ENCODE results near the gene SOX14. TPM values are rescaled to one million over a fixed set of nuclear protein-coding genes. Genes with fewer than 3 reads are reported as not detected.

Gene SOX14
- total RNA-seq, 4 donors from 2014 or later = not detected

DNA sequence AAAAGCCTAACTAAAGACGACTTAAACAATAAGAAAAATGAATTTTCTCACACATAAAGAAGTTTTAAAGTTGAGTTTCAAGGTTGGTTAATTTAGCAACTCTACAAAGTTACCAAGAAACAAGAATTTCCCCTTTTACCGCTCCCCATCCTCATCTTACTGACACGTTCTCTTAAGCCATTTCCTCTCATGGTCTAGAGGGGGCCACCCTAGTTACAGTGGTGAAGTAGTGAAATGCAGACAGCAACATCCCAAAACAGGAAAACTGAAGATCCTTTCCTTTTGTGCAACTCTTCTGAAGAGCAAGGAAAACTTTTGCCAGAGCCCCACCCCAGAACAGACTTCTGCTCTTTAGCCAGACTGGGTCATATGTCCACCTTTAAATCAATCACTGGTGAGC lies 17.3 kb upstream of the SOX14 start:
- no peaks in the 10 kb centered on the region for H3K27me3 ChIP-seq
- no peaks in the 10 kb centered on the region for H3K9me3 ChIP-seq
- no peaks in the 10 kb centered on the region for H3K36me3 ChIP-seq

DNA sequence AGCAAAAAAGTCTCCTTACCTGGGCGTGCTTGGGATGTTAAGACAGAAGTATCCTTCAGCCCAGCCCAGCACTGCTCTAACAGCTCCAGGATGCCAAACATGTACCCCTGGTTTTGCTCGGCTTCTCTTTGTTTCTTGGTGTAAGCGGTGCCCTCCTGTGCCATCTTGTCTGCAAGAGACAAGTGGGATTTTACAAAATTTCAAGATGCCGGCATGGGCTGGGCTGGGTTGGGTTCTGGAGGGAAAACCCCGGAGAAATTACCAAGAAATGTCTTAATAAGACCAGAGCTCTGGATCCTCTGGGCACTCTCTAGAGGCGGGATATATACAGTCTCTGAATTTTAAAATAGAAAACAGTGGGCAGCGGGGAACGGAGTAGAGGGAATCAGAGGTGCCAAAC lies 4.6 kb upstream of the SOX14 start:
- no peak overlapping the region for H3K4me3 ChIP-seq
- DNase-seq = no peak
- H3K27ac ChIP-seq = no peak overlapping the region
- H3K36me3 ChIP-seq = no peaks in the 10 kb centered on the region
- peaks cover 0 to 11% (median 0%) of the 10 kb centered on the region in 4 donors for H3K4me1 ChIP-seq
- peaks cover 0 to 19% of the 10 kb centered on the region in 2 donors for H3K27me3 ChIP-seq
- TF ChIP-seq, protein P1, sequence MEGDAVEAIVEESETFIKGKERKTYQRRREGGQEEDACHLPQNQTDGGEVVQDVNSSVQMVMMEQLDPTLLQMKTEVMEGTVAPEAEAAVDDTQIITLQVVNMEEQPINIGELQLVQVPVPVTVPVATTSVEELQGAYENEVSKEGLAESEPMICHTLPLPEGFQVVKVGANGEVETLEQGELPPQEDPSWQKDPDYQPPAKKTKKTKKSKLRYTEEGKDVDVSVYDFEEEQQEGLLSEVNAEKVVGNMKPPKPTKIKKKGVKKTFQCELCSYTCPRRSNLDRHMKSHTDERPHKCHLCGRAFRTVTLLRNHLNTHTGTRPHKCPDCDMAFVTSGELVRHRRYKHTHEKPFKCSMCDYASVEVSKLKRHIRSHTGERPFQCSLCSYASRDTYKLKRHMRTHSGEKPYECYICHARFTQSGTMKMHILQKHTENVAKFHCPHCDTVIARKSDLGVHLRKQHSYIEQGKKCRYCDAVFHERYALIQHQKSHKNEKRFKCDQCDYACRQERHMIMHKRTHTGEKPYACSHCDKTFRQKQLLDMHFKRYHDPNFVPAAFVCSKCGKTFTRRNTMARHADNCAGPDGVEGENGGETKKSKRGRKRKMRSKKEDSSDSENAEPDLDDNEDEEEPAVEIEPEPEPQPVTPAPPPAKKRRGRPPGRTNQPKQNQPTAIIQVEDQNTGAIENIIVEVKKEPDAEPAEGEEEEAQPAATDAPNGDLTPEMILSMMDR (IDR thresholded peaks at IDR 0.05) = no peak
- TF ChIP-seq POLR2A (IDR thresholded peaks at IDR 0.05) = no peak
- peaks cover 0 to 4% (median 0%) of the 10 kb centered on the region in 4 donors for H3K9me3 ChIP-seq

More for the DNA sequence above, 17.3 kb upstream of the SOX14 start:
- DNase-seq = no peak
- Histone ChIP-seq H3K27ac (no peak overlapping the region), H3K4me1 (no peaks in the 10 kb centered on the region), H3K4me3 (no peak overlapping the region)
- no peak for TF ChIP-seq POLR2A (IDR thresholded peaks at IDR 0.05)
- TF ChIP-seq, protein P1 (IDR thresholded peaks at IDR 0.05) = no peak

DNA sequence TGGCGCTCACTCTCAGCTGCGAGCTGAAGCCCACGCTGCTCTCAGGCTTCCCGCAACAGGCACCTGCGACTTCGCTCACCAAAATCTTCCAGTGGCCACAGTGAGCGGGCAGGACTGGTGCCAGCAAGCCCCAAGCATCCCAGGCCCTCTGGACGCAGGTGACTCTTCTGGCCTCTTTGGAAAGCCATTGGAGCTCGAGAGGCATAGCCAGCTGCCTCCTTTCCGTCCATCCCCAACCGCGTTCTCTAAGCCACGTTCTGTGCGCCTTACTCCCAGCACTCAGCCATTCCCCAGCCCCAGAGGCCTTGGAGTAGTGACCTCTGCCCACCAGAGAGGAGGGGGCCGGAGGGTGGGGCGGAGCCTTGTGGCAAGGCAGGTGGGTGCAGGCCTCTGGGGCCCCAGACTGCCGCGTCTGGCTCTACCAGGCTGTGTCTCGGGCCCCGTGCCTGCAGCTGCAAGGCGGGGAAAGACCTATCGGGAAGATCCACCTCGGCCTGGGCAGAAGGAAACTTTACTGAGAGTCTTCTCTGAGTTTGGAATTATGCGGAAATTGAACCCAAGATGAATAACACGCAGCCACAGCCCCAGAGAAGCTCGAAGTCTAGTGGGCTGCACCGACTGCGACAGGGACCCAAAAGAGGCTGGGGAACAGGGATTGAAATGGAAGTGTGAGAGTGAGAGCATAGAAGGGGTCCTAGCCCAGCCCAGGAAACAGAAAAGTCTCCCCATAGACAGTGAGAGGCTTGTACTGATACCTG lies 3.6 kb upstream of the SOX14 start:
- Histone ChIP-seq H3K27ac (no peak overlapping the region), H3K9me3 (peaks cover 0 to 4% (median 0%) of the 10 kb centered on the region in 4 donors), H3K36me3 (no peaks in the 10 kb centered on the region), H3K4me1 (peaks cover 0 to 18% (median 0%) of the 10 kb centered on the region in 4 donors), H3K4me3 (no peak overlapping the region), H3K27me3 (peaks cover 0 to 29% of the 10 kb centered on the region in 2 donors)
- TF ChIP-seq, protein P1 (IDR thresholded peaks at IDR 0.05) = no peak
- TF ChIP-seq POLR2A (IDR thresholded peaks at IDR 0.05) = no peak
- no peak for DNase-seq

DNA sequence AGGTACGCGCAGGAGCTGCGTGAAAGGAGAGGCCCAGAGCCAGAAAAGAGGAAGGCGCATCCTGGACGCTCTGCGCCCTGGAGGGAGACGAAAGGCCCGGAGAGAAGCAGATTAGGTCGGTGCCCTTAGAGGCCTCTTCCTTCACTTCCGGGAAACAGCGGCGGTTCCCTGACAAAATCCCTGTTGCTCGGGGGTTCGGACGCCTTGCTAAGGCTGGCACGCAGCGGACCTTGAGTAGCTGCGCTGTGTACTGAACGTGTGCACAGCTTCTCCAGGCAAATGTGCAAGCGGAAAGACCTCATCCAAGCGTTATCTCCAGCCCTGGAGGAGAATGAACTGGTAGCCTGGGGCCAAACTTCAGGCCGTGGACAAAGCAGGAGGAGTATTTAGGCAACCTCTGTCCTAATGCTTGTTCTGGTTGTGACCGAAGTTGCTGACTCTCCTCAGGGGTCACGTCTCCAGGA lies 3.0 kb upstream of the SOX14 start:
- Histone ChIP-seq H3K27ac (no peak overlapping the region), H3K4me1 (peaks cover 0 to 18% (median 0%) of the 10 kb centered on the region in 4 donors), H3K27me3 (peaks cover 0 to 30% of the 10 kb centered on the region in 2 donors), H3K9me3 (peaks cover 0 to 4% (median 0%) of the 10 kb centered on the region in 4 donors), H3K36me3 (no peaks in the 10 kb centered on the region), H3K4me3 (no peak overlapping the region)
- TF ChIP-seq, protein P1 (IDR thresholded peaks at IDR 0.05) = no peak
- no peak for TF ChIP-seq POLR2A (IDR thresholded peaks at IDR 0.05)
- DNase-seq = no peak

DNA sequence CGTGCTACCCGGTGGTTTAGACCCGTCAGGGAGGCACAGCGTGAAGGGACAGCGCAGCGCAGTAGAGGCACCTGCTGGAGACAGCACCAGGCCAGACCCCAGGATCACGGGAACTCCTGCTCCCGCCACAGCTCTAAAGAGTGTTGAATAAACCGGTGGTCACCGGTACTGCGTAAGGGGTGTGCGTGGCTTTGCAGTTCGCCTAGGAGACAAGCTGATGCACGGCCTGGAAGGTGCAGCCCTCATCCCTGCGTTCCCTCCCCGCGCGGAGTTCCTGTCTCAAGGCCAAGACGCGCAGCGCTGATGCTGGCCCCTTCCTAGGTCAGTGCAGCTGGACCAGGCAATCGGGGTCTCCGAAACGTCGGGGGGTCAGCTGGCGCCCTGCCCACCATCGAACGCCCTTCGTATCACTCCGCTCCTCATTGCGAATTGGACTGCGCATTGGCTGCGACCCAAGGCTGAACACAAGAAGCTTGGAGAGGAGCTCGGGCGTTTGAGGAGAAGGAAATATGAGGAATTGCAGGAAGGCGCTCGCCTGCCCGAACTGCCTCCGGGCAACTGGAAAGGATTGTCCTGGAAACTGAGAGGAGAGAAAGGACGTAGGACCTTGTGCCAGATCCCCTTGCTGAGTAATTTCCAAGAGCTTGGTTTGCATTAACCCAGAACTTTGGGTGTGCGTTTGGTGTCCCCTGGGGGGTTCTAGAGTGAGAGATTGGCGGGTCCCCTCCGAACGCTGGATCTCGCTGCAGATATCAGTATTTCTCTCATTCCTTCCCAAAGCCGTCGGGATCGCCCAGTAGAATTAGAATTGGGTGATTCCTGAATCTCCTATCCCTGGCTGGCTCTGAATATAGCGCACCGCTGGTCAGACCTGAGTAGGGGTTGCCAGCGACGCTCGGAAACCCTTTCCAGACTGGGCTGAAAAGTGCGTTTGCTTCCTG lies 2.3 kb upstream of the SOX14 start:
- DNase-seq = no peak
- H3K4me3 ChIP-seq = no peak overlapping the region
- H3K27ac ChIP-seq = no peak overlapping the region
- H3K9me3 ChIP-seq = peaks cover 0 to 4% (median 0%) of the 10 kb centered on the region in 4 donors
- no peak for TF ChIP-seq POLR2A (IDR thresholded peaks at IDR 0.05)
- TF ChIP-seq, protein P1 (IDR thresholded peaks at IDR 0.05) = no peak
- peaks cover 0 to 18% (median 0%) of the 10 kb centered on the region in 4 donors for H3K4me1 ChIP-seq
- no peaks in the 10 kb centered on the region for H3K36me3 ChIP-seq
- H3K27me3 ChIP-seq = peaks cover 0 to 30% of the 10 kb centered on the region in 2 donors
